ENCODE results near the gene PRSS38.

PRSS38 gene

GRCh38 chr1:227767401-227768124 is 47.9 kb upstream of the PRSS38 start:
- no peak overlapping the region for H3K27ac ChIP-seq (replicated peaks; ENCODE audit: low read length)
- peak overlapping the region; percentile 18 for H4K91ac ChIP-seq (ENCODE audit: low read depth, low read length, poor library complexity)
- no peak overlapping the region for H2AFZ ChIP-seq (ENCODE audit: low read length)
- no peak overlapping the region for H2BK15ac ChIP-seq (ENCODE audit: low read length)
- peaks cover 8% of the 10 kb centered on the region for H3K79me1 ChIP-seq (ENCODE audit: low read depth, low read length)
- no peaks in the 10 kb centered on the region for H3K4me1 ChIP-seq (ENCODE audit: control insufficient read depth in 2 of 2, insufficient read depth in 1 of 2, low read depth in 1 of 2, low read length in 2 of 2)
- H2BK5ac ChIP-seq (ENCODE audit: low read length) = no peak overlapping the region
- no peak overlapping the region for H3K4ac ChIP-seq (ENCODE audit: low read length)
- peak overlapping the region in 1 of 2 donors; percentile 25 for H3K4me3 ChIP-seq (ENCODE audit: low read length in 2 of 2)
- H2AK5ac ChIP-seq (ENCODE audit: low read depth, low read length) = no peak overlapping the region
- no peak for DNase-seq (ENCODE audit: low spot score)
- H4K8ac ChIP-seq (ENCODE audit: low read depth, low read length) = peak overlapping the region; percentile 8
- no peaks in the 10 kb centered on the region for H3K27me3 ChIP-seq (ENCODE audit: control insufficient read depth in 3 of 3, insufficient read depth in 3 of 3, low read depth in 1 of 3, low read length in 3 of 3)
- peak overlapping the region; percentile 28 for H3K23ac ChIP-seq (ENCODE audit: low read depth, low read length, poor library complexity)
- H3K9me3 ChIP-seq (replicated peaks in 1 of 2; ENCODE audit: control insufficient read depth in 2 of 2, insufficient read depth in 1 of 2, low read depth in 1 of 2, low read length in 2 of 2) = peaks cover 0 to 4% of the 10 kb centered on the region in 2 donors
- no peak overlapping the region for H2BK120ac ChIP-seq (ENCODE audit: low read depth, low read length)
- peak overlapping the region; percentile 64 for H3K9ac ChIP-seq (ENCODE audit: low read depth, low read length, poor library complexity)
- no peak overlapping the region for H2BK12ac ChIP-seq (ENCODE audit: low read length)
- H3K36me3 ChIP-seq (replicated peaks in 1 of 2; ENCODE audit: control insufficient read depth in 2 of 2, insufficient read depth in 2 of 2, low read length in 2 of 2) = peaks cover 45 to 70% of the 10 kb centered on the region in 2 donors
- H3K14ac ChIP-seq (ENCODE audit: low read length) = no peak overlapping the region
- WGBS, 2 donors (ENCODE audit: extremely low coverage in 2 of 2, insufficient read length in 2 of 2, insufficient replicate concordance in 1 of 2) = no CpG with 5 or more reads among the region's 6 CpGs
- H3K18ac ChIP-seq (ENCODE audit: low read length) = no peak overlapping the region
- H3K4me2 ChIP-seq (ENCODE audit: insufficient read depth, low read length, poor library complexity, severe bottlenecking) = no peak overlapping the region

GRCh38 chr1:227768125-227768439 is 47.4 kb upstream of the PRSS38 start:
- Histone ChIP-seq H2BK5ac (ENCODE audit: low read length) (no peak overlapping the region), H3K36me3 (replicated peaks in 1 of 2; ENCODE audit: control insufficient read depth in 2 of 2, insufficient read depth in 2 of 2, low read length in 2 of 2) (peaks cover 44 to 70% of the 10 kb centered on the region in 2 donors), H3K4ac (ENCODE audit: low read length) (no peak overlapping the region), H2BK15ac (ENCODE audit: low read length) (no peak overlapping the region), H3K4me1 (ENCODE audit: control insufficient read depth in 2 of 2, insufficient read depth in 1 of 2, low read depth in 1 of 2, low read length in 2 of 2) (no peaks in the 10 kb centered on the region), H2BK12ac (ENCODE audit: low read length) (no peak overlapping the region), H3K4me2 (ENCODE audit: insufficient read depth, low read length, poor library complexity, severe bottlenecking) (no peak overlapping the region), H2AK5ac (ENCODE audit: low read depth, low read length) (no peak overlapping the region), H4K91ac (ENCODE audit: low read depth, low read length, poor library complexity) (no peak overlapping the region), H3K9ac (ENCODE audit: low read depth, low read length, poor library complexity) (no peak overlapping the region), H2AFZ (ENCODE audit: low read length) (no peak overlapping the region), H3K18ac (ENCODE audit: low read length) (no peak overlapping the region), H3K27ac (replicated peaks; ENCODE audit: low read length) (no peak overlapping the region), H3K14ac (ENCODE audit: low read length) (no peak overlapping the region), H3K79me1 (ENCODE audit: low read depth, low read length) (peaks cover 8% of the 10 kb centered on the region), H2BK120ac (ENCODE audit: low read depth, low read length) (no peak overlapping the region), H3K27me3 (ENCODE audit: control insufficient read depth in 3 of 3, insufficient read depth in 3 of 3, low read depth in 1 of 3, low read length in 3 of 3) (no peaks in the 10 kb centered on the region), H4K8ac (ENCODE audit: low read depth, low read length) (no peak overlapping the region), H3K23ac (ENCODE audit: low read depth, low read length, poor library complexity) (no peak overlapping the region), H3K9me3 (replicated peaks in 1 of 2; ENCODE audit: control insufficient read depth in 2 of 2, insufficient read depth in 1 of 2, low read depth in 1 of 2, low read length in 2 of 2) (peaks cover 0 to 4% of the 10 kb centered on the region in 2 donors), H3K4me3 (ENCODE audit: low read length in 2 of 2) (no peak overlapping the region)
- DNase-seq (ENCODE audit: low spot score) = no peak
- no CpG with 5 or more reads among the region's 7 CpGs for WGBS, 2 donors (ENCODE audit: extremely low coverage in 2 of 2, insufficient read length in 2 of 2, insufficient replicate concordance in 1 of 2)

DNA sequence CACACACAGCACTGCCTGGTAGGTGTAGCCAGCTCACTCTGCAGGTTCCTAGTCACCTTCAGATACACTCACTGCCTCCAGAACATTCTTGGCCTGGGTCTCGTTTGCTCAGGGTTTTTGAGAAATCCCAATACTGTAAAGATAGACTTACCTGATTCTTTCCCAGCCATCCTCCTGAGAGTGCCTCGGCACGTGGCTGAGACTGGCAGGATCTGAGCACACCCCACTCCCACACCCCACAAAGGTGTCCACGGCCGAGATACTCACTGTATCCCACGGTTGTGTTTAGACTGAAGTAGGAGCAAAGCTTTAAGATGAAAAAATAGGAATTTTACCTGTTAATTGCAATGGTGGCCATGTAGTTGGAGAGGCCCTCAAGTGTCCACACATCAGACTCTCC is 46.8 kb upstream of the PRSS38 start:
- Histone ChIP-seq H3K36me3 (replicated peaks in 1 of 2; ENCODE audit: control insufficient read depth in 2 of 2, insufficient read depth in 2 of 2, low read length in 2 of 2) (peaks cover 40 to 72% of the 10 kb centered on the region in 2 donors), H3K4me2 (ENCODE audit: insufficient read depth, low read length, poor library complexity, severe bottlenecking) (no peak overlapping the region), H4K8ac (ENCODE audit: low read depth, low read length) (no peak overlapping the region), H3K27me3 (ENCODE audit: control insufficient read depth in 3 of 3, insufficient read depth in 3 of 3, low read depth in 1 of 3, low read length in 3 of 3) (no peaks in the 10 kb centered on the region), H3K14ac (ENCODE audit: low read length) (no peak overlapping the region), H2AK5ac (ENCODE audit: low read depth, low read length) (no peak overlapping the region), H2BK12ac (ENCODE audit: low read length) (no peak overlapping the region), H2AFZ (ENCODE audit: low read length) (no peak overlapping the region), H2BK5ac (ENCODE audit: low read length) (no peak overlapping the region), H3K18ac (ENCODE audit: low read length) (no peak overlapping the region), H3K79me1 (ENCODE audit: low read depth, low read length) (peaks cover 2% of the 10 kb centered on the region), H3K4me3 (ENCODE audit: low read length in 2 of 2) (no peak overlapping the region), H3K4me1 (ENCODE audit: control insufficient read depth in 2 of 2, insufficient read depth in 1 of 2, low read depth in 1 of 2, low read length in 2 of 2) (no peaks in the 10 kb centered on the region), H2BK120ac (ENCODE audit: low read depth, low read length) (no peak overlapping the region), H3K4ac (ENCODE audit: low read length) (no peak overlapping the region), H2BK15ac (ENCODE audit: low read length) (no peak overlapping the region), H4K91ac (ENCODE audit: low read depth, low read length, poor library complexity) (no peak overlapping the region), H3K9ac (ENCODE audit: low read depth, low read length, poor library complexity) (no peak overlapping the region), H3K27ac (replicated peaks; ENCODE audit: low read length) (no peak overlapping the region), H3K9me3 (replicated peaks in 1 of 2; ENCODE audit: control insufficient read depth in 2 of 2, insufficient read depth in 1 of 2, low read depth in 1 of 2, low read length in 2 of 2) (peaks cover 0 to 4% of the 10 kb centered on the region in 2 donors), H3K23ac (ENCODE audit: low read depth, low read length, poor library complexity) (no peak overlapping the region)
- DNase-seq (ENCODE audit: low spot score) = no peak
- WGBS, 2 donors (ENCODE audit: extremely low coverage in 2 of 2, insufficient read length in 2 of 2, insufficient replicate concordance in 1 of 2) = no CpG with 5 or more reads among the region's 6 CpGs

DNA sequence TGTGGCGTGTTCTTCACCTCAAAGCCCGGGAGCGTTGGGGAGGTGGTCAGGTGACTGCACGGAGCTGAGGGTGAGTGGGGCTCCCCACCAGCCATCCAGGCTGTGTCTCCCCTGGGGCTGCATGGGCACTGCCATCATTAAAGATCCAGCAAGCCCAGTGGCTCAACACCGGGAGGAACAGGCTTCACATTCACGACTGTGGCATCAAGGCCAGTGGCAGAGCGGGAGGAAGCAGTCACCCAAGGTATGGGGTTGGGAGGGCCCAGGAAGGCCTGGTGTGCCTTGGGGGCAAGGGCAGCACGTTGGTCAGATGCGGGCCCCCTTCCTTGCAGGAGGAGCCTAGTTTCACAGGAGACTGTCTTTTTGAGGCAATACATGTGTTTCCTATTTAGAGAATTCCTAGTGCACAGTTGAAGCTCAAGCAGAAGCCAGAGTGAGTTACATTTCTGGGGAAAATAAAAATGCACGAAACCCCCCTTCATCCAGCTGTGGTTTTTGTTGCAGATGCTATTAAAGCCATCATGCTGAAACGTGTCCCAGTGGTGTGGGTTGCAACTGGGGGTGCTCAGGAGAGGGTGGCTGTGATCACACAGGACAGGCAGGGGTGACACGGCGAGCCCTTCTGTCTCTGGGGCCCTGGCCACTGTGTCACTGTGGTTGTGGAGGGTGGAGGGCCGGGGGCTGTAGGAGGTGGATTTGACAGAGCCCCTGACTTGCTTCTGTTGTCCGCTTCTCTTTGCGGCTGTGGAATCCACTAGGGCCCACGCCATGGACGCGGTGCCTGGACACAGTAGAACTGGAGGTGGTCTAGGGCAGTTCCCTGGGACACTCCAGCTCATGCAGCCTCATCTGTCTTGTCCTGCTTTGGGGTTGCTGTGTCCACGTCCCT is 46.2 kb upstream of the PRSS38 start:
- Histone ChIP-seq H2AK5ac (ENCODE audit: low read depth, low read length) (no peak overlapping the region), H3K79me1 (ENCODE audit: low read depth, low read length) (no peaks in the 10 kb centered on the region), H2BK120ac (ENCODE audit: low read depth, low read length) (no peak overlapping the region), H3K4me2 (ENCODE audit: insufficient read depth, low read length, poor library complexity, severe bottlenecking) (no peak overlapping the region), H2AFZ (ENCODE audit: low read length) (no peak overlapping the region), H3K27me3 (ENCODE audit: control insufficient read depth in 3 of 3, insufficient read depth in 3 of 3, low read depth in 1 of 3, low read length in 3 of 3) (no peaks in the 10 kb centered on the region), H4K8ac (ENCODE audit: low read depth, low read length) (no peak overlapping the region), H2BK15ac (ENCODE audit: low read length) (no peak overlapping the region), H3K36me3 (replicated peaks in 1 of 2; ENCODE audit: control insufficient read depth in 2 of 2, insufficient read depth in 2 of 2, low read length in 2 of 2) (peaks cover 40 to 72% of the 10 kb centered on the region in 2 donors), H3K4me1 (ENCODE audit: control insufficient read depth in 2 of 2, insufficient read depth in 1 of 2, low read depth in 1 of 2, low read length in 2 of 2) (no peaks in the 10 kb centered on the region), H3K4ac (ENCODE audit: low read length) (no peak overlapping the region), H3K23ac (ENCODE audit: low read depth, low read length, poor library complexity) (no peak overlapping the region), H3K27ac (replicated peaks; ENCODE audit: low read length) (no peak overlapping the region), H3K14ac (ENCODE audit: low read length) (no peak overlapping the region), H3K9ac (ENCODE audit: low read depth, low read length, poor library complexity) (peak overlapping the region; percentile 63), H2BK5ac (ENCODE audit: low read length) (no peak overlapping the region), H3K9me3 (replicated peaks in 1 of 2; ENCODE audit: control insufficient read depth in 2 of 2, insufficient read depth in 1 of 2, low read depth in 1 of 2, low read length in 2 of 2) (peaks cover 0 to 4% of the 10 kb centered on the region in 2 donors), H4K91ac (ENCODE audit: low read depth, low read length, poor library complexity) (no peak overlapping the region), H3K18ac (ENCODE audit: low read length) (no peak overlapping the region), H2BK12ac (ENCODE audit: low read length) (no peak overlapping the region), H3K4me3 (ENCODE audit: low read length in 2 of 2) (no peak overlapping the region)
- no peak for DNase-seq (ENCODE audit: low spot score)
- WGBS, 2 donors (ENCODE audit: extremely low coverage in 2 of 2, insufficient read length in 2 of 2, insufficient replicate concordance in 1 of 2) = no CpG with 5 or more reads among the region's 20 CpGs

All from neuronal stem cell (in vitro differentiated cells).